H9 (cell line): ENCODE data around the gene TPGS2. TPM values are rescaled to one million over a fixed set of nuclear protein-coding genes. Genes with fewer than 3 reads are reported as not detected.

Experiments
- DNase-seq: peaks from one replicate; pipeline ENCODE4 v3.0.0-alpha.2; 2017
- H2AFZ ChIP-seq: one replicate; pipeline ENCODE4 v1.6.1; 2013; ENCODE audit warnings: mild to moderate bottlenecking, low read length, control low read depth, moderate library complexity
- H2AK5ac ChIP-seq: 2 replicates; pipeline ENCODE4 v1.6.1; 2013; ENCODE audit warnings: low read length, control low read depth, mixed read lengths; ENCODE audit not compliant: insufficient read length
- H2BK120ac ChIP-seq: one replicate; pipeline ENCODE4 v1.6.1; 2013; ENCODE audit warnings: low read depth, mild to moderate bottlenecking, low read length, control low read depth, inconsistent platforms; ENCODE audit not compliant: poor library complexity, severe bottlenecking
- H2BK12ac ChIP-seq: 2 replicates; pipeline ENCODE4 v1.6.1; 2013; ENCODE audit warnings: low read length, control low read depth, mixed read lengths, low read depth; ENCODE audit not compliant: insufficient read length
- H2BK15ac ChIP-seq: 2 replicates; pipeline ENCODE4 v1.6.1; 2013; ENCODE audit warnings: low read depth, low read length, control low read depth
- H2BK20ac ChIP-seq: one replicate; pipeline ENCODE4 v1.6.1; 2013; ENCODE audit warnings: low read depth, mild to moderate bottlenecking, low read length, control low read depth, inconsistent platforms; ENCODE audit not compliant: poor library complexity, severe bottlenecking
- H2BK5ac ChIP-seq: 2 replicates; pipeline ENCODE4 v1.6.1; 2013; ENCODE audit warnings: low read length, control low read depth, mixed read lengths; ENCODE audit not compliant: insufficient read length
- H3K14ac ChIP-seq: 2 replicates; pipeline ENCODE4 v1.6.1; 2013; ENCODE audit warnings: low read length, control low read depth; ENCODE audit not compliant: insufficient read depth
- H3K18ac ChIP-seq: 2 replicates; pipeline ENCODE4 v1.6.1; 2013; ENCODE audit warnings: low read depth, mild to moderate bottlenecking, mixed read lengths, low read length, control low read depth; ENCODE audit not compliant: insufficient read length
- H3K23ac ChIP-seq: 2 replicates; pipeline ENCODE4 v1.6.1; 2013; ENCODE audit warnings: low read length, control low read depth, mixed read lengths, low read depth; ENCODE audit not compliant: insufficient read length
- H3K23me2 ChIP-seq: 2 replicates; pipeline ENCODE4 v1.6.1; 2013; ENCODE audit warnings: low read depth, mild to moderate bottlenecking, mixed read lengths, low read length, control low read depth; ENCODE audit not compliant: insufficient read length, poor library complexity, severe bottlenecking
- H3K27ac ChIP-seq: 2 replicates; pipeline ENCODE4 v1.5.1; 2013; ENCODE audit warnings: low read length, control low read depth, mixed read lengths, low read depth; ENCODE audit not compliant: insufficient read length
- H3K27me3 ChIP-seq: 2 replicates; pipeline ENCODE4 v1.6.1; 2013; ENCODE audit warnings: low read length, control low read depth, inconsistent platforms; ENCODE audit not compliant: insufficient read depth
- H3K4ac ChIP-seq: 2 replicates; pipeline ENCODE4 v1.6.1; 2013; ENCODE audit warnings: low read depth, mild to moderate bottlenecking, control low read depth, inconsistent platforms, low read length, moderate library complexity
- H3K4me1 ChIP-seq: 2 replicates; pipeline ENCODE4 v1.6.1; 2013; ENCODE audit warnings: low read length, control low read depth, inconsistent platforms; ENCODE audit not compliant: insufficient read depth
- H3K4me2 ChIP-seq: 2 replicates; pipeline ENCODE4 v1.6.1; 2013; ENCODE audit warnings: low read length, control low read depth, mixed read lengths; ENCODE audit not compliant: insufficient read length, insufficient read depth
- H3K56ac ChIP-seq: 2 replicates; pipeline ENCODE4 v1.6.1; 2013; ENCODE audit warnings: low read depth, mild to moderate bottlenecking, mixed read lengths, low read length, control low read depth; ENCODE audit not compliant: insufficient read length
- H3K79me1 ChIP-seq: 2 replicates; pipeline ENCODE4 v1.6.1; 2013; ENCODE audit warnings: low read depth, mild to moderate bottlenecking, moderate library complexity, low read length, control low read depth, inconsistent platforms; ENCODE audit not compliant: insufficient read depth, poor library complexity, severe bottlenecking
- H3K79me2 ChIP-seq: 2 replicates; pipeline ENCODE4 v1.6.1; 2013; ENCODE audit warnings: low read length, control low read depth, inconsistent platforms; ENCODE audit not compliant: insufficient read depth
- H3K9ac ChIP-seq: 2 replicates; pipeline ENCODE4 v1.6.1; 2013; ENCODE audit warnings: low read length, control low read depth, mixed read lengths; ENCODE audit not compliant: insufficient read length; ENCODE audit errors: extremely low read depth
- H3K9me3 ChIP-seq: one replicate; pipeline ENCODE4 v1.6.1; 2013; ENCODE audit warnings: low read depth, low read length, inconsistent platforms; ENCODE audit not compliant: control insufficient read depth
- H3T11ph ChIP-seq: one replicate; pipeline ENCODE4 v1.6.1; 2013; ENCODE audit warnings: mild to moderate bottlenecking, low read length, control low read depth, inconsistent platforms
- H4K20me1 ChIP-seq: one replicate; pipeline ENCODE4 v1.6.1; 2013; ENCODE audit not compliant: control insufficient read depth, insufficient read length, insufficient read depth
- H4K5ac ChIP-seq: 2 replicates; pipeline ENCODE4 v1.6.1; 2013; ENCODE audit warnings: low read depth, mild to moderate bottlenecking, mixed read lengths, low read length, control low read depth; ENCODE audit not compliant: insufficient read length
- H4K8ac ChIP-seq: replicated peaks from 2 replicates; pipeline ENCODE4 v1.6.1; 2013; ENCODE audit warnings: low read length, control low read depth, mixed read lengths, low read depth; ENCODE audit not compliant: insufficient read length
- H4K91ac ChIP-seq: 2 replicates; pipeline ENCODE4 v1.6.1; 2013; ENCODE audit warnings: low read depth, mild to moderate bottlenecking, moderate library complexity, mixed read lengths, low read length, control low read depth; ENCODE audit not compliant: insufficient read length
- H3K27ac Mint-ChIP-seq, 3 experiments: 2 replicates in 2 of 3; 3 replicates in 1 of 3; pipeline ENCODE4 v1.8.0; 2020 to 2021; ENCODE audit warnings: mixed read lengths in 3 of 3, mild to moderate bottlenecking in 1 of 3, moderate library complexity in 1 of 3
- H3K27me3 Mint-ChIP-seq: 2 replicates; pipeline ENCODE4 v1.8.0; 2021; ENCODE audit warnings: low read depth, mild to moderate bottlenecking, moderate library complexity, mixed read lengths
- H3K36me3 Mint-ChIP-seq, 3 experiments: 2 replicates in 2 of 3; 3 replicates in 1 of 3; pipeline ENCODE4 v1.8.0; 2020 to 2021; ENCODE audit warnings: low read depth in 3 of 3, mixed read lengths in 3 of 3; ENCODE audit not compliant: insufficient read depth in 1 of 3
- H3K4me1 Mint-ChIP-seq, 2 experiments: 2 replicates each; pipeline ENCODE4 v1.8.0; 2020; ENCODE audit warnings: mixed read lengths in 2 of 2
- H3K4me3 Mint-ChIP-seq, 2 experiments: 2 replicates in 1 of 2; 3 replicates in 1 of 2; pipeline ENCODE4 v1.8.0; 2020 to 2021; ENCODE audit warnings: mild to moderate bottlenecking in 2 of 2, mixed read lengths in 2 of 2, moderate library complexity in 1 of 2
- H3K9me3 Mint-ChIP-seq, 2 experiments: 2 replicates in 1 of 2; 3 replicates in 1 of 2; pipeline ENCODE4 v1.8.0; 2020; ENCODE audit warnings: mild to moderate bottlenecking in 2 of 2, mixed read lengths in 2 of 2, moderate library complexity in 1 of 2
- WGBS: extraction: QIAGEN DNeasy Blood & Tissue Kit; methylation state at CpG from one replicate; pipeline ENCODE4 v1.1.7; 2013; ENCODE audit warnings: missing lambda C conversion rate, low lambda C conversion rate, mixed read lengths; ENCODE audit not compliant: insufficient read length; ENCODE audit errors: extremely low coverage; 5-methylcytosine and 5-hydroxymethylcytosine counted together
- total RNA-seq: library from RNA; stranded (reverse); gene quantifications from 2 replicates; pipeline ENCODE4 v1.2.1, GENCODE V29; 2021
- TF ChIP-seq, protein P1 (sequence below): fragments of 200-600 bp; sonication (generic); conservative IDR thresholded peaks from 3 replicates; pipeline ENCODE4 v1.8.0; 2021; ENCODE audit warnings: antibody characterized with exemption, mild to moderate bottlenecking

TPGS2 gene
- total RNA-seq, 1 experiment from 2014 or later: 147 TPM

DNA sequence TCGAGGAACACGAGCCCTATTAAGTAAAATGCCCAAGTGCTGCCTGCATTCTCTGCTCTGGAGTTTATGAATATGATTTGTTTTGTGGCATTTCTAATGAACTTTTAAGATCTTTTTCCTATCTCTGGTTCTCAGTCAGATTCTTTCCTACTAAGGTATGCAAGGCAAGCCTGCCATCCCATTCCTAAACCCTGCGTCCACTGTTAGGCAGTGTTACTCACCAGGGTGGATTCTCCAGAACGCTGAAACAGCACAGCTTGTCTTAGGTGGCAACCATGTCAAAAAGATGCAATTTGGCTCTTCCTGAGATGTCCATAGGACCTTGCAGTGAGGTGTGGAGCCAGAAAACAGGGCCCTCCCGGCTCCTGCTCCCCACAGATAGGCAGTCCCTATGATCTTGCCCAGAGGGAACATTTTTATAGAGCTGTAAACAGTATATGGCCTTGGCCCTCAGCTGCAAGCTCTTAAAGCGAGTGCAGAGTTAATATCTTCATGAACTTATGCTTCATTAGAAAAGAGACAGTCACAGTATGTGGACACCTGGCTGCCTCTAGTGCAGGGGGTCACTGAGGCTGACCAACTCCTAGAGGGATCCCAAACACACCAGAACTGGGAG lies 84.4 kb downstream of the TPGS2 start:
- Histone ChIP-seq H2AFZ (no peak overlapping the region), H3K23me2 (no peaks in the 10 kb centered on the region), H2BK20ac (no peak overlapping the region), H3K9me3 (no peaks in the 10 kb centered on the region), H2BK120ac (no peak overlapping the region), H3K18ac (no peak overlapping the region), H3K4me1 (no peaks in the 10 kb centered on the region), H4K8ac (no peak overlapping the region), H3K14ac (no peak overlapping the region), H4K5ac (no peak overlapping the region), H3K4me2 (no peak overlapping the region), H3K27ac (no peak overlapping the region), H3T11ph (no peak overlapping the region), H3K79me1 (no peaks in the 10 kb centered on the region), H2BK5ac (no peak overlapping the region), H4K20me1 (no peaks in the 10 kb centered on the region), H3K79me2 (no peaks in the 10 kb centered on the region), H4K91ac (no peak overlapping the region), H3K23ac (no peak overlapping the region), H3K4ac (no peak overlapping the region), H3K56ac (no peak overlapping the region), H2AK5ac (no peak overlapping the region), H2BK12ac (no peak overlapping the region), H3K9ac (no peak overlapping the region), H2BK15ac (no peak overlapping the region), H3K27me3 (no peaks in the 10 kb centered on the region)
- H3K9me3 Mint-ChIP-seq: no peaks in the 10 kb centered on the region; a peak in 1 of 5 replicates
- H3K4me1 Mint-ChIP-seq: no peaks in the 10 kb centered on the region
- H3K27ac Mint-ChIP-seq: peak overlapping the region; percentile 6 to 78 (median 50); a peak in 3 of 7 replicates
- no peak for DNase-seq
- no peaks in the 10 kb centered on the region for H3K27me3 Mint-ChIP-seq
- WGBS: no CpG with 5 or more reads among the region's 6 CpGs
- TF ChIP-seq, protein P1, sequence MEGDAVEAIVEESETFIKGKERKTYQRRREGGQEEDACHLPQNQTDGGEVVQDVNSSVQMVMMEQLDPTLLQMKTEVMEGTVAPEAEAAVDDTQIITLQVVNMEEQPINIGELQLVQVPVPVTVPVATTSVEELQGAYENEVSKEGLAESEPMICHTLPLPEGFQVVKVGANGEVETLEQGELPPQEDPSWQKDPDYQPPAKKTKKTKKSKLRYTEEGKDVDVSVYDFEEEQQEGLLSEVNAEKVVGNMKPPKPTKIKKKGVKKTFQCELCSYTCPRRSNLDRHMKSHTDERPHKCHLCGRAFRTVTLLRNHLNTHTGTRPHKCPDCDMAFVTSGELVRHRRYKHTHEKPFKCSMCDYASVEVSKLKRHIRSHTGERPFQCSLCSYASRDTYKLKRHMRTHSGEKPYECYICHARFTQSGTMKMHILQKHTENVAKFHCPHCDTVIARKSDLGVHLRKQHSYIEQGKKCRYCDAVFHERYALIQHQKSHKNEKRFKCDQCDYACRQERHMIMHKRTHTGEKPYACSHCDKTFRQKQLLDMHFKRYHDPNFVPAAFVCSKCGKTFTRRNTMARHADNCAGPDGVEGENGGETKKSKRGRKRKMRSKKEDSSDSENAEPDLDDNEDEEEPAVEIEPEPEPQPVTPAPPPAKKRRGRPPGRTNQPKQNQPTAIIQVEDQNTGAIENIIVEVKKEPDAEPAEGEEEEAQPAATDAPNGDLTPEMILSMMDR: no peak
- peaks cover 0 to 18% (median 5%) of the 10 kb centered on the region in 3 experiments; a peak in 5 of 7 replicates for H3K36me3 Mint-ChIP-seq
- no peak overlapping the region for H3K4me3 Mint-ChIP-seq

Other genes starting within 250 kb of the TPGS2 start
- 4.9 and 5.8 TPM in 2 replicates for gene KIAA1328, start 125 bp upstream of the TPGS2 start, total RNA-seq